B cell (primary cell): ENCODE results near the gene CCDC83. TPM values are rescaled to one million over a fixed set of nuclear protein-coding genes. Genes with fewer than 3 reads are reported as not detected.
"Not testable (repeated sequence)": the region's sequence is repeated elsewhere in the genome, so short reads cannot be mapped to it uniquely, and the experiment has no call there.

Experiments
- ATAC-seq: fragments of 200-7000 bp; cut with Tn5 transposase; one replicate; pipeline ENCODE4 v1.10.0; 2021; ENCODE audit warnings: low read depth, mild to moderate bottlenecking, moderate number of reproducible peaks, moderate library complexity
- CTCF ChIA-PET: fragments of 350-600 bp; sonication (Branson Sonifier 250); formaldehyde crosslinking; loops from one replicate; lab custom pipeline; 2021; ENCODE audit warnings: antibody characterized with exemption, inconsistent platforms; lab: Charles Lee
- POLR2A ChIA-PET: fragments of 350-600 bp; sonication (Branson Sonifier 250); formaldehyde crosslinking; loops from one replicate; lab custom pipeline; 2021; ENCODE audit warnings: antibody characterized with exemption; lab: Charles Lee
- DNase-seq: peaks from one replicate; pipeline ENCODE4 v3.0.0; 2013
- H2AFZ ChIP-seq: 2 replicates; pipeline ENCODE4 v1.6.1; 2012; ENCODE audit warnings: mild to moderate bottlenecking, low read depth, low read length; ENCODE audit not compliant: insufficient read depth, poor library complexity, severe bottlenecking
- H3K27ac ChIP-seq, 2 donors: 1 replicate in 1 of 2; 2 replicates in 1 of 2; pipeline ENCODE4 v1.5.1; 2012 to 2013; ENCODE audit warnings: low read length in 2 of 2, mild to moderate bottlenecking in 2 of 2, moderate library complexity in 1 of 2
- H3K27me3 ChIP-seq, 4 experiments: fragments of 200-600 bp in 1 of 4; sonication (generic) in 1 of 4; replicated peaks in 1 of 4; 1 replicate in 2 of 4; 2 replicates in 2 of 4; pipeline versions ENCODE4 v1.6.1 to v1.7.0; 2013 to 2016; ENCODE audit warnings: low read length in 3 of 4, mild to moderate bottlenecking in 2 of 4, mixed read lengths in 1 of 4, moderate library complexity in 1 of 4; ENCODE audit not compliant: insufficient read depth in 4 of 4, control insufficient read depth in 3 of 4; ENCODE audit errors: control extremely low read depth in 1 of 4
- H3K36me3 ChIP-seq, 2 experiments: replicated peaks in 1 of 2; 1 replicate in 1 of 2; 2 replicates in 1 of 2; pipeline versions ENCODE4 v1.6.1 to v1.7.1; 2013; ENCODE audit warnings: low read length in 1 of 2; ENCODE audit not compliant: insufficient read depth in 2 of 2, control insufficient read depth in 1 of 2; ENCODE audit errors: control extremely low read depth in 1 of 2, extremely low read depth in 1 of 2
- H3K4me1 ChIP-seq, 2 donors: fragments of 200-600 bp in 1 of 2; sonication (generic) in 1 of 2; 1 replicate in 1 of 2; 2 replicates in 1 of 2; pipeline versions ENCODE4 v1.5.1 to v1.6.1; 2013 to 2017; ENCODE audit warnings: low read length in 2 of 2; ENCODE audit not compliant: control insufficient read depth in 2 of 2, insufficient read depth in 2 of 2
- H3K4me2 ChIP-seq: replicated peaks from 2 replicates; pipeline ENCODE3; 2012; ENCODE audit warnings: mild to moderate bottlenecking, low read depth, low read length; ENCODE audit not compliant: poor library complexity, severe bottlenecking
- H3K4me3 ChIP-seq, 5 experiments: fragments of 200-600 bp in 1 of 5; sonication (generic) in 1 of 5; 1 replicate in 3 of 5; 2 replicates in 2 of 5; pipeline versions ENCODE4 v1.5.1 to v1.7.0; 2011 to 2016; ENCODE audit warnings: low read length in 4 of 5, mild to moderate bottlenecking in 4 of 5, low read depth in 2 of 5, control low read depth in 1 of 5, moderate library complexity in 1 of 5; ENCODE audit not compliant: insufficient read depth in 1 of 5; ENCODE audit errors: control extremely low read depth in 1 of 5, extremely low read depth in 1 of 5
- H3K79me2 ChIP-seq: fragments of 200-600 bp; sonication (generic); one replicate; pipeline ENCODE4 v1.6.0; 2016; ENCODE audit warnings: low read length; ENCODE audit not compliant: control insufficient read depth, insufficient read depth
- H3K9ac ChIP-seq: fragments of 200-600 bp; sonication (generic); 2 replicates; pipeline ENCODE4 v1.6.1; 2017; ENCODE audit warnings: mild to moderate bottlenecking, low read length, moderate library complexity
- H3K9me3 ChIP-seq, 3 donors: one replicate each; pipeline versions ENCODE4 v1.6.1 to v1.7.1; 2013; ENCODE audit warnings: low read length in 2 of 3; ENCODE audit not compliant: control insufficient read depth in 2 of 3, insufficient read depth in 1 of 3; ENCODE audit errors: control extremely low read depth in 1 of 3
- H4K20me1 ChIP-seq: 2 replicates; pipeline ENCODE4 v1.6.0; 2012; ENCODE audit warnings: mild to moderate bottlenecking, low read length; ENCODE audit not compliant: insufficient read depth, control insufficient read depth, poor library complexity, severe bottlenecking
- H3K27ac Mint-ChIP-seq: one replicate; pipeline ENCODE4 v1.8.0; 2021; ENCODE audit warnings: mixed read lengths
- H3K27me3 Mint-ChIP-seq: one replicate; pipeline ENCODE4 v1.8.0; 2021; ENCODE audit warnings: mixed read lengths
- H3K4me1 Mint-ChIP-seq: one replicate; pipeline ENCODE4 v1.8.0; 2021; ENCODE audit warnings: mixed read lengths
- H3K4me3 Mint-ChIP-seq: one replicate; pipeline ENCODE4 v1.8.0; 2021; ENCODE audit warnings: mixed read lengths
- H3K9me3 Mint-ChIP-seq: one replicate; pipeline ENCODE4 v1.8.0; 2022; ENCODE audit warnings: mixed read lengths; ENCODE audit not compliant: insufficient read depth
- EZH2 ChIP-seq: IDR thresholded peaks from 2 replicates; pipeline ENCODE4 v1.6.1; 2012; ENCODE audit warnings: borderline replicate concordance, low read depth, mild to moderate bottlenecking, moderate library complexity, low read length; ENCODE audit not compliant: insufficient read depth, poor library complexity, severe bottlenecking
- WGBS: methylation state at CpG from one replicate; pipeline ENCODE4 v1.1.5; 2013; ENCODE audit warnings: missing lambda C conversion rate; ENCODE audit not compliant: insufficient coverage; 5-methylcytosine and 5-hydroxymethylcytosine counted together
- intact Hi-C: fragments of 100-400 bp; cut with micrococcal nuclease; formaldehyde crosslinking; loops from one replicate; pipeline ENCODE4 v1.10.0; 2022
- polyA plus RNA-seq: library from polyadenylated mRNA; depleted of rRNA; stranded (reverse); fragments of >200 nt; gene quantifications from 2 replicates; pipeline ENCODE4 v1.2.3, GENCODE V29; 2012
- total RNA-seq, 2 donors: library from RNA; stranded (reverse); fragments of 120-200 nt in 1 of 2; gene quantifications; 1 replicate in 1 of 2; 2 replicates in 1 of 2; pipeline versions ENCODE4 v1.2.3 to v1.2.4, GENCODE V29; 2013 to 2022
- TF ChIP-seq, protein P1 (sequence below): fragments of 200-600 bp; IDR thresholded peaks from one replicate; pipeline ENCODE4 v1.8.0; 2022; ENCODE audit warnings: antibody characterized with exemption, mild to moderate bottlenecking

The CCDC83 gene
- total and polyA plus RNA-seq, 2 donors (not counting 1 experiment from before 2014, with no cell fraction given): not detected

DNA sequence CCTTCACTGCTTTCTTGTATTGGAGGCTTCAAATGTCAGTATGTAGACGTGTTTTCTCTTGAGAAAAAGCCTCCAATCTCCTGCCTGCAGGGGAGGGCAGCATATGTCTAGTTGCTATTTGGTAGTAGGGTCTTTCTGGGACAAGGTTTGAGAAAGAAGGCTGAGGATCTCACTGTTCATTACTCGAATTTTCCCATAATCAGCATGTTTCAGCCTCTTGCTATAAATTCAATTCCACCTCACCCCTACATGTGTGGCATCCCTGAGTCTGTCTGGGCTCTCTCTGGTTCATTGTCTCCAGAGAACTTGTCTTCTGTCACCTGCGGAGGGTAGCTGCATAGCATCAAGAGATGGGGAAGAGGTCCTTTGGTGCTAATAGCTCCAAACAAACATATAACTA lies 19.5 kb upstream of the CCDC83 start:
- Histone ChIP-seq H3K27me3 (no peaks in the 10 kb centered on the region), H4K20me1 (no peaks in the 10 kb centered on the region), H2AFZ (no peak overlapping the region), H3K4me2 (no peak overlapping the region), H3K4me3 (no peak overlapping the region), H3K27ac (no peak overlapping the region), H3K36me3 (no peaks in the 10 kb centered on the region), H3K9me3 (peaks cover 0 to 5% (median 0%) of the 10 kb centered on the region in 3 donors), H3K4me1 (no peaks in the 10 kb centered on the region), H3K9ac (no peak overlapping the region), H3K79me2 (no peaks in the 10 kb centered on the region)
- Mint-ChIP-seq H3K27ac (no peak overlapping the region), H3K27me3 (peaks cover 5% of the 10 kb centered on the region), H3K4me3 (no peak overlapping the region), H3K9me3 (no peaks in the 10 kb centered on the region), H3K4me1 (no peaks in the 10 kb centered on the region)
- intact Hi-C loops: no loop called here
- WGBS: 80% methylated on average over 1 of the region's 3 CpGs
- POLR2A ChIA-PET: no interaction called here
- TF ChIP-seq, protein P1, sequence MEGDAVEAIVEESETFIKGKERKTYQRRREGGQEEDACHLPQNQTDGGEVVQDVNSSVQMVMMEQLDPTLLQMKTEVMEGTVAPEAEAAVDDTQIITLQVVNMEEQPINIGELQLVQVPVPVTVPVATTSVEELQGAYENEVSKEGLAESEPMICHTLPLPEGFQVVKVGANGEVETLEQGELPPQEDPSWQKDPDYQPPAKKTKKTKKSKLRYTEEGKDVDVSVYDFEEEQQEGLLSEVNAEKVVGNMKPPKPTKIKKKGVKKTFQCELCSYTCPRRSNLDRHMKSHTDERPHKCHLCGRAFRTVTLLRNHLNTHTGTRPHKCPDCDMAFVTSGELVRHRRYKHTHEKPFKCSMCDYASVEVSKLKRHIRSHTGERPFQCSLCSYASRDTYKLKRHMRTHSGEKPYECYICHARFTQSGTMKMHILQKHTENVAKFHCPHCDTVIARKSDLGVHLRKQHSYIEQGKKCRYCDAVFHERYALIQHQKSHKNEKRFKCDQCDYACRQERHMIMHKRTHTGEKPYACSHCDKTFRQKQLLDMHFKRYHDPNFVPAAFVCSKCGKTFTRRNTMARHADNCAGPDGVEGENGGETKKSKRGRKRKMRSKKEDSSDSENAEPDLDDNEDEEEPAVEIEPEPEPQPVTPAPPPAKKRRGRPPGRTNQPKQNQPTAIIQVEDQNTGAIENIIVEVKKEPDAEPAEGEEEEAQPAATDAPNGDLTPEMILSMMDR: no peak
- TF ChIP-seq EZH2: no peak
- DNase-seq: no peak
- no peak for ATAC-seq
- CTCF ChIA-PET: no interaction called here

DNA sequence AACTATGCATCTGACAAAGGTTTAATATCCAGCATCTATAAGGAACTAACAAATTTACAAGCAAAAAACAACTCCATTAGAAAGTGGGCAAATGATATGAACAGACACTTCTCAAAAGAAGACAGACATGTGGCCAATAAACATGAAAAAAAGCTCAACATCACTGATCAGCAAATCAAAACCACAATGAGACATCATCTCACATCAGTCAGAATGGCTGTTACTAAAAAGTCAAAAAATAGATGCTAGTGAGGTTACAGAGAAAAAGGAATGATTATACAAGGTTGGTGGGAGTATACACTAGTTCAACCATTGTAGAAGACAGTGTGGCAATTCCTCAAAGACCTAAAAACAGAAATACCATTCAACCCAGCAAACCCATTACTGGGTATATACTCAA lies 14.3 kb upstream of the CCDC83 start:
- POLR2A ChIA-PET, H3K9me3 ChIP-seq, H2AFZ ChIP-seq, H3K27me3 ChIP-seq, H3K4me2 ChIP-seq, H4K20me1 ChIP-seq, H3K4me3 Mint-ChIP-seq, H3K36me3 ChIP-seq, H3K27me3 Mint-ChIP-seq, H3K4me3 ChIP-seq, H3K4me1 ChIP-seq, H3K9ac ChIP-seq, H3K27ac ChIP-seq, H3K79me2 ChIP-seq, ATAC-seq, CTCF ChIA-PET, DNase-seq, H3K4me1 Mint-ChIP-seq, H3K9me3 Mint-ChIP-seq, intact Hi-C loops, H3K27ac Mint-ChIP-seq: not testable (repeated sequence)
